GM10248 (cell line): ENCODE results near the gene SPHK2.

Source experiments
- CTCF ChIA-PET: fragments of 300-600 bp; sonication (Branson Sonifier 250); formaldehyde crosslinking; extraction: SDS; loops from one replicate; lab custom pipeline; 2021; ENCODE audit warnings: antibody characterized with exemption; lab: Yijun Ruan, JAX
- POLR2A ChIA-PET: fragments of 350-650 bp; sonication (Branson Sonifier 250); formaldehyde crosslinking; extraction: SDS; loops from one replicate; lab custom pipeline; 2020; ENCODE audit warnings: antibody characterized with exemption; lab: Yijun Ruan, JAX
- DNase-seq: peaks from one replicate; pipeline ENCODE4 v3.0.0; 2012; ENCODE audit errors: extremely low spot score
- TF ChIP-seq, protein P1 (sequence below): IDR thresholded peaks from 2 replicates; pipeline ENCODE4 v1.5.1; 2012; ENCODE audit warnings: mild to moderate bottlenecking, low read depth; ENCODE audit errors: extremely low read depth, missing control alignments, control extremely low read depth

The SPHK2 gene

DNA sequence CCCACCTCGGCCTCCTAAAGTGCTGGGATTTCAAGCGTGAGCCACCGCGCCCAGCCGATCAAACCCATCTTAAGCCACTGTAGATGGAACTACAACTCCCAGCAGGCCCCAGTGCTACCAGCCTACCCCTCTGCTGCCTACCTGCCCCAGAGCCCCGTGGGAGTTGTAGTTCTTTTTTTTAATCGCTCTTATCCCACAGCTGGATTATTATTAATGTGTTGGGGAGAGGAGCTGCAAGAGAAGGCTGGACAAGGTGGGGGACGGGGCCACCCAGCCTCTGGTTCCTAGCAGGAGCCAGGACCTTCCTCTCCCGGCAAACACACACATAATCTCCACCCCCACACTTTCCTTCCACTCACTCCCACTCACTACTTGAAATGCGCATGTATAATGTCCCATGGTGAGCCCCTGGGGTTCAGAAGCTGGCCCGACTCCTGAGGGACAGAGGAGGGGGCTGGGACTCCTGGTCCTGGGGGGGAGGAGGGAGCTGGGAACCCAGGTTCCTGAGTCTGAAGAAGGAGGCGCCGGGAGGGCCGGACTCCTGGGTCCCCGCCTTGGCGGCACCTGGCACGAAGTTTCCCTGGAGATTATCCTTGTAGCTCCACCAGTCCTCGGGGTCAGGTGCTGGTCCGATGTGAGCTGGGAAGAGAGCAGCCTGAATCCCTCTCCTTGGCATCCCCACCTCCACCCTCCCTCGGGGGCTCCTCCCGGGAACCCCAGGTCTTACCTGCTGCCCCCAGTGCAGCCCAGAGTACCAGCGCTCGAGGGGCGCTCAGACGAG, 25.7 kb downstream of the SPHK2 start:
- peak; percentile 77 for DNase-seq
- TF ChIP-seq, protein P1, sequence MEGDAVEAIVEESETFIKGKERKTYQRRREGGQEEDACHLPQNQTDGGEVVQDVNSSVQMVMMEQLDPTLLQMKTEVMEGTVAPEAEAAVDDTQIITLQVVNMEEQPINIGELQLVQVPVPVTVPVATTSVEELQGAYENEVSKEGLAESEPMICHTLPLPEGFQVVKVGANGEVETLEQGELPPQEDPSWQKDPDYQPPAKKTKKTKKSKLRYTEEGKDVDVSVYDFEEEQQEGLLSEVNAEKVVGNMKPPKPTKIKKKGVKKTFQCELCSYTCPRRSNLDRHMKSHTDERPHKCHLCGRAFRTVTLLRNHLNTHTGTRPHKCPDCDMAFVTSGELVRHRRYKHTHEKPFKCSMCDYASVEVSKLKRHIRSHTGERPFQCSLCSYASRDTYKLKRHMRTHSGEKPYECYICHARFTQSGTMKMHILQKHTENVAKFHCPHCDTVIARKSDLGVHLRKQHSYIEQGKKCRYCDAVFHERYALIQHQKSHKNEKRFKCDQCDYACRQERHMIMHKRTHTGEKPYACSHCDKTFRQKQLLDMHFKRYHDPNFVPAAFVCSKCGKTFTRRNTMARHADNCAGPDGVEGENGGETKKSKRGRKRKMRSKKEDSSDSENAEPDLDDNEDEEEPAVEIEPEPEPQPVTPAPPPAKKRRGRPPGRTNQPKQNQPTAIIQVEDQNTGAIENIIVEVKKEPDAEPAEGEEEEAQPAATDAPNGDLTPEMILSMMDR, result no peak
- POLR2A ChIA-PET, result no interaction called here
- CTCF ChIA-PET, result interaction anchor here (0.7 to 3.1 kb wide), 24 partner anchors 11 to 326 kb away, joined by 3 to 23 read pairs (median 4); partner anchors contain the start of gene HSD17B14

DNA sequence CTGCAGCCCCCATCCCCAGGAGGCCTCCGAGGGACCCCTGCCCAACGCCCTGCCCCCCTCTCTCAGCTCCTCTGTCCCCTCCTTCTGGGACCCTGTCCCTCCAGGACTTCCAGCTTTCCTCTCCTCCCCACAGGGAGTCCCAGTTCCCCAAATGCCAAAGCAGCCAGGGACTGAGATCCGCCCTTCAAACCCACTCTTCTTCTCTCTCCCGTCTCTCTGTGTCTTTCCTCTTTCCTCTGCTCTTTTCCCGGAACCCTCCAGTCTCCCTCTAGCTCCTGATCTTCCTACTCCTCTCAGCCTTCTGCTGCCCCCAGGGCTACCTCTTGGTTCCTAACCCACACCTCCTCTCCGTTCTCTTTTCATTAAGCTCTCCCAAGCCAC, 26.3 kb downstream of the SPHK2 start:
- TF ChIP-seq, protein P1, result no peak
- ChIA-PET POLR2A (interaction anchor here (1.0 kb wide), 1 partner anchor 27 kb away, joined by 5 read pairs; the partner anchor contains the start of genes RPL18 and SPHK2), CTCF (interaction anchor here (0.7 to 3.1 kb wide), 27 partner anchors 10 to 325 kb away, joined by 3 to 23 read pairs (median 4); partner anchors contain the start of gene HSD17B14)
- no peak for DNase-seq

DNA sequence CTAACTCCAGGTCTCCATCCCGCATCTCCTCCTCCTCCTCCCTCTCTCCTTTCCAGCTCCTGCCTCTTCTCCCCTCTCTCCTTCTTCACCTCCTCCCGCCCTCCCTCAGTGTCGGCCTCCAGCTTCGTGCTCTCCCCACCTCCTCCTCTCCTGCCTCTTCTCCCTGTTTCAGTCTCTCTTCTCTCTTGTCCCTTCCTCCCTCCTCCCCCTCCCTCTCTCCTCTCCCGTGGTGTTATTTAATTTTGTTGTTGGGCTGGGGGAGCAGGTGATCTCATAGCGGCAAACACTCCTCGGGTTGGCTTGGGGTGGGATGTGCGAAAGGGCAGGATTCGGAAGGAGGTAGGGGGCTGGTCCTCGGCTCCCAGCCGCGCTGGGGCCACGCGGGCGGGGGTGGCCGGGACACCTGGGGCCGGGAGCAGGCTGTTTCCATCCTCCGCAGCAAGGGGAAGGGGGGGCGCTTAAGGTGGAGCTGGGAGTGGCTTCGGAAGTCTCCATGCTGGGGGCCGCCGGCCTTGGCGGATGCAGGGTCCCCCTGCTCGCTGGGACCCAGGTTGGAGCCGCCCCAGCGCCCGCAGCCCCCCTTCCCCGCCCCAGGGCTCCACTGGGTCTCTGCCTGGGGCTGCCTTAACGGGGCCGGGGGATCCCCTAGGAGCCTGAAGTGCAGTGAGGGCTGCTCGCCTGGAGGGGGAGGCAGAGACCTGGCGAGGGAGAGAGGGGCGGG, 26.9 kb downstream of the SPHK2 start, which contains the start of gene CA11:
Gene CA11 (minus strand): TSS at position 187 of the 721 bp plus-strand sequence. CDS start 555 bp downstream, outside the sequence.
- DNase-seq, result peak; percentile 93
- TF ChIP-seq, protein P1, result peak; percentile 98
- POLR2A ChIA-PET, result interaction anchor here (0.6 to 1.0 kb wide), 2 partner anchors 27 to 38 kb away, joined by 5 read pairs; partner anchors contain the start of genes RPL18 and SPHK2
- CTCF ChIA-PET, result interaction anchor here (0.6 to 3.1 kb wide), 26 partner anchors 9 to 324 kb away, joined by 3 to 23 read pairs (median 4); partner anchors contain the start of genes DBP and HSD17B14

DNA sequence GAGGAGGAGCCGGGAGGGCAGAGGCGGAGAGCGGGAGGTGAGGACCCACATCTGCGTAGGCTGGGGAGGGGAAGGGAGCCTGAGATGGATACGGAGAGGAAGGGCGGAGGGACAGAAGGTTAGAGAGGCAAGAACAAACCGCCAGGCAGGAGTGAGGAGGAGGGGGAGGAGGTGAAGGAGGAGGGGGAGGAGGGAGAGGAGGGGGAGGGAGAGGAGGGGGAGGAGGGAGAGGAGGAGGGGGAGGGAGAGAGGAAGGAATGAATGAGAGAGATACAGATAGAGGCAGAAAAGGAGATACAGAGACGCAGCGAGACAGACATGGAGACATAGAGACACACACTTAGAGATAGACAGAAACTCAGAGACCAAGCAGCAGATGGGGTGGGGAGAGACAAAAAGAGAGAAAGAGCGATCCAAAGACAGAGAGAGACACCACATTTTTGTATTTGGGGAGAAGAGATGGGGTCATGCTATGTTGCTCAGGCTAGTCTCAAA, 27.5 kb downstream of the SPHK2 start:
- POLR2A ChIA-PET, result interaction anchor here (0.6 to 1.0 kb wide), 2 partner anchors 28 to 37 kb away, joined by 5 read pairs; partner anchors contain the start of genes RPL18 and SPHK2
- CTCF ChIA-PET, result interaction anchor here (0.6 to 3.1 kb wide), 9 partner anchors 10 to 324 kb away, joined by 3 to 23 read pairs (median 5); partner anchors contain the start of genes DBP and HSD17B14
- TF ChIP-seq, protein P1, result no peak
- no peak for DNase-seq

DNA sequence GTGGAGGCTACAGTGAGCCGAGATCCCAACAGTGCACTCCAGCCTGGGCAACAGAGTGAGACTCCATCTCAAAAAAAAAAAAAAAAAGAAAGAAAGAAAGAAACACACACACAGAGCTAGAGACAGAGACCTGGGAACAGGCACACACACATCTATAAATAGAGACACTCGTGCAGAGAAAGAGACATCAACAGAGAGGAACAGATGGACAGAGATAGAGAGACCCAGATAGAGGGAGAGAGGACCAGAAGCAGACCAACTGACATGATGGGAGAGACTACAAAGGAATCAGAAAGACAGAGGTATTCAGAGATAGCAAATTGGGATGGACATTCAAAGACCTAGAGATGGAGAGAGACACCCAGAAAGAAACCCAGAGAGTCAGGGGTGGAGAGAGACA, 28.8 kb downstream of the SPHK2 start:
- ChIA-PET CTCF (interaction anchor here (1.4 kb wide), 1 partner anchor 8 kb away, joined by 3 read pairs; no protein-coding TSS in a partner anchor), POLR2A (no interaction called here)
- TF ChIP-seq, protein P1, result no peak
- no peak for DNase-seq
